Measurements from ENCODE around the gene TMEM106C.

DNA sequence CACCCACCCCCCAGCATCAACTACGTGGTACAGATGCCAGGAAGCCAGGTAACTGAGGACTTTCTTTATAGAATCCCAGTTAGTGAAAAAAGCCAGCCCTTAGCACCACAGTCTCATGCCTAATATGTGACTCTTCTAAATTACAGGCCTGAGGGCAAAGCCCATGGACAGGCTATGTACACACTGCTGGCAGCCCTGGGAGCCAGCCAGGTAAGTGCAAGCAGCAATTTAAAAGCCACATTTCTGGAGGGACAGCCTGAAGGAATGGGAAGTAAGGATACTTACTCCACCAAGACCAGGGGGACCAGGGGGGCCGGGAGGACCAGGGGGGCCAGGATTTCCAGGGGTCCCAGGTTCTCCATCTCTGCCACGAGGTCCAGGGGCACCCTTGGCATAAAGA, 33.9 kb downstream of the TMEM106C start:
- no peak for TF ChIP-seq NFIC (IDR thresholded peaks at IDR 0.05)
- no peak for TF ChIP-seq CEBPB (IDR thresholded peaks at IDR 0.05)
- TF ChIP-seq RAD21 (IDR thresholded peaks at IDR 0.05; ENCODE audit: low read depth) = no peak
- no peak for TF ChIP-seq MAX (IDR thresholded peaks at IDR 0.05)
- no peak for TF ChIP-seq EP300 (IDR thresholded peaks at IDR 0.05; ENCODE audit: borderline replicate concordance)

Data from Ishikawa (cell line).